NCI-H345 treated with DMSO at 0.1 percent for 48 hours (cell line): ENCODE results near the gene SRPK3.
"Not testable (repeated sequence)": the region's sequence is repeated elsewhere in the genome, so short reads cannot be mapped to it uniquely, and the experiment has no call there.

Experiments used
- DNase-seq: peaks from one replicate; lab custom pipeline; 2025; ENCODE audit not compliant: unreplicated experiment; lab: John Stamatoyannopoulos, UW

SRPK3 gene

DNA sequence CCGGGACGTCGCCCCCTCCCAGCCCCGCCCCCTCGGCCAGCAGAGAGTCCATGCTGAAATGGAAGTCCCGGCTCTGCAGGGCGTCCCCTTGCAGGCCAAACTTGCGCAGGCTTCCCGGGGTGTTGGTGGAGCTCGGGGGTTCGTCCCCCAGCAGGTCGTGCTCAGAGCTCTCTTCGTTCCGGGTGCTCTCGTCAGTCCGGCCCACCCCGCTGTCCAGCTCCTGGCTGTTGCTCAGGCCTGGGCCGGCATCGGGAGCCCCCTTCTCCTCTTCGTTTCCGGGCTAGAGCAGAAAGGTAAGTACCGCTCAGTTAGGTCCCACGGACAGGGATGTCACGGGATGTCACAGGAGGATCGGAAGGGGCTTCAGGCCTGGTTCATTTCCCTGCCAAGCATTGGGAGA lies 23.8 kb downstream of the SRPK3 start:
- DNase-seq = no peak

DNA sequence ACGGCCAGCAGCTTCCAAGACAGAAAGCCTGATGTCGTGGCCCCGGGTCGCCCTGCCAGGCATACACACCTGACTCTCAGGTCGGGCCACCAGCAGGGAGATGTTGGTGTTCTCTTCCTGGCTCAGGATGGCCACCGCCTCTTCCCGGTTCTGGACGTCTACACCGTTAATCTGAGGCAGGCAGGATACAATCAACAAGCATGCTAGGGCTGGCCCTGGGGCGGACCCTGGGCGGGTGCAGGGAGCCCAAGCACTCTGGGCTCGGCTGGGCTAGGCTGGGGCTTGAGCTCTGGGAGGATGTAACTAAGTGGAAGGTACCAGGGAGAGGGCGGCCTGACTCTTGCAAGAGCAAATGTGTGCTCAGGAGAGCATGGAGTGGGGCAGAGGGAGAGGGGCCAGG lies 24.6 kb downstream of the SRPK3 start:
- DNase-seq = no peak

DNA sequence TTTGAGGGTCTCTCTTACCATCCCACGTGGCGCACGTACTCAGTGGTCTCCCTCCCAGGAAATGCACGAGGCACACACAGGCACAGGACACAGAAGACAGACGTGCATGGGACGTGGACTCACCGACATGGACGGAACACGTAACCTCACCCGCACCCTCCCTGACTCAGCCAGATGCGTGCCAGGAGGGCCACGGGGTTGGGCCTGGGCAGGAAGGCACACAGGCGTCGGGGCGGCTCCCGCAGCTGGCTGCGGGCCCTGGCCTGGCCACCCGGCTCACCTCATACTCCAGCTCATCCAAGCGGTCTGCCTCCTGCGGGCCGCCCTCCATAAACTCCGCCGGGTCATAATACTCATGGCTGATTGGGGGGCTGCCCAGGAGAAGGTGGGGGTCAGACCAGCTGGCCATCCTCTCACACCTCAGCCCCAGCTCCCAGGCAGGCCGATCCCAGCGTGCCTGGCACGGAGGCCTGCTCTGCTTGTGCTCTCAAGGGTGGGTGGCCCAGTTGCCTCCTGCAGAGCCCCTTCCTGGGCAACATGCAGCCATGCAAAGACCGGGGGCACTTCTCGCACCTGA lies 26.2 kb downstream of the SRPK3 start:
- DNase-seq = no peak

DNA sequence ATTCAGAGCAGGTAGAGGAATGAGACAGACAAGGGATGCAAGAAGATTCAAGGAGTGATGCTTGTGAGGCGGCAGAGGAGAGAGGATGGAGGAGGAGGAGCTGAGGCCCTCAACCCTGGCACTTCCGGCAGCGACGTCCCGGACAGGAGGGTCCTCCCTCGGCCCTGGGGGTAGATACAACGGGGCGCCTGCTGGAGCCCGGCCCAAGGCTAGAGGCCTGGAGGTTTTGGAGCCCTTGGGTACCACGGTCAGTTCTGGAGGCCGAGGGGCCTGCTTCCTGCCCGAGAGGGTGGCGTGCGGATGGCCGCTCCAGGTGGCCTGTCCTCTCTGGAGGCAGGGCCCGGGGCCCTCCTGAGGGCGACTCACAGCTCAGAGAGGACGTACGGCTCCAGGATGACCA lies 27.1 kb downstream of the SRPK3 start:
- DNase-seq = no peak

DNA sequence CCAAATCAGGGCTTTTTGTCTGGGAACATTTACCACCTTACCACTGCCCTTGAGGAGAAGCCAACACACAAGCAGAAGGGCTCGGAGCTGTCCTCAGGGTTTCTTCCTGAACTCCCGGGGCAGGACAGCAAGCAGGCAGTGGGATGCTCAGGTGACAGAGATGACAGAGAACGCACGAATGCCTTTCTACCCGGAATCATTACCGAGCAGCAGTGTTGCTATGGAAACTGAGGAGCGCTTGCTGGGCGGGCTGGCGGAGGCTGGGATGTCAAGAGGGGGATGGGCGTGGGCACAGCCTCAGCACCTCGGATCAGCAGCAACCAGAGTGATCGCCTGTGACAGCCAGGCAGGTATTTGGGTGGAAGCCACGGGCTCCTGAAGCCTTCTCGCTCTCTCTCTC lies 31.4 kb downstream of the SRPK3 start:
- DNase-seq = no peak

DNA sequence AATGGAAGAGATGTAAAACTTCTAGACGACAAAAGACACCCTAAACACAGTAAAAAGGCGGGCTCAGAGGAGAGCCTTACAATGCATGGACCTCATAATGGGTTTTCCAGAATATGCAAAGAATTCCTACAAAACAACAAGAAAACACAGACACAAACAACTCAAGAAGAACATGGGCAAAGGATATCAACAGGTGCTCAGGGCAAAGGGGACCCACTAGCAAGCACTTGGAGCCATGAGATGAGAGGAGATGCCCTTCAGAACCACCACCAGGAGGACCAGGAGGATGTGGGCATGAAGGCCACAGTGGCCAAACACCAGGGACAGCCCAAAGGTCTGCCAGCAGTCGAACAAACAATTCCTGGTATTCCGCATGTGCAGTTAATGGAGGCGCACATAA lies 32.3 kb downstream of the SRPK3 start:
- DNase-seq = no peak

DNA sequence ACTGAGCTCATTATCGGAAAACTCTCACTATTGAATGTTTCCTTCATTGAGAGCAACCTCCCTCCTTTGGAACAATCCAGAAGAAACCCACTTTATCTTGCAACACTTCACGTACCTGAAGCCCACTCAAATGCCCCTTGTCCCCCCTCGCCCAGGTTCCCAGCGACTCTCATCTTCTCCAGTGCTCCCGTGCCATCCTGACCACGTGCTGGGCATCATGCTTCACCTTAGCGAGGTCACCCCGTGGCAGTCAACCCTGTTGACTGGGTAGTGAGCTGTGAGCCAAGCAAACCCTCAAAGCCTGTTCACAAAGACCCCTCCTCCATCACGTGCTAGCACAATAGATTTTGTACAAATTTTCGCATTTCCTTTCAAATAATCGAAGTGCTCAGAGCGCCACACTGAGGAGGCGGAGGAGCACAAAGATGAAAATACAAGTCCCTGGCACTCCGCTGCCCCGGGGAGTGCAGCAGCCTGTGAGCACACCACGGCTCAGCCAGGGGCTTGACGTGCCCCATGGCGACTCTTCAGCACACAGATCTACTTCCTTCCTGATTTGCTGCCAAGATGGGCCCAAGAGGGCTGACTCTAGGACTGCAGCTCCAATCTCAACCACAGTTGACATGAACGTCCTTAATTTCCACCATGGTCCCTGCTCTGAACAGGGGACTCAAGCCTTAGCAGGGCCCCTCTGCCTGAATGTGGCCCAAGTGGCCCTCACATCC lies 33.9 kb downstream of the SRPK3 start:
- DNase-seq = no peak

DNA sequence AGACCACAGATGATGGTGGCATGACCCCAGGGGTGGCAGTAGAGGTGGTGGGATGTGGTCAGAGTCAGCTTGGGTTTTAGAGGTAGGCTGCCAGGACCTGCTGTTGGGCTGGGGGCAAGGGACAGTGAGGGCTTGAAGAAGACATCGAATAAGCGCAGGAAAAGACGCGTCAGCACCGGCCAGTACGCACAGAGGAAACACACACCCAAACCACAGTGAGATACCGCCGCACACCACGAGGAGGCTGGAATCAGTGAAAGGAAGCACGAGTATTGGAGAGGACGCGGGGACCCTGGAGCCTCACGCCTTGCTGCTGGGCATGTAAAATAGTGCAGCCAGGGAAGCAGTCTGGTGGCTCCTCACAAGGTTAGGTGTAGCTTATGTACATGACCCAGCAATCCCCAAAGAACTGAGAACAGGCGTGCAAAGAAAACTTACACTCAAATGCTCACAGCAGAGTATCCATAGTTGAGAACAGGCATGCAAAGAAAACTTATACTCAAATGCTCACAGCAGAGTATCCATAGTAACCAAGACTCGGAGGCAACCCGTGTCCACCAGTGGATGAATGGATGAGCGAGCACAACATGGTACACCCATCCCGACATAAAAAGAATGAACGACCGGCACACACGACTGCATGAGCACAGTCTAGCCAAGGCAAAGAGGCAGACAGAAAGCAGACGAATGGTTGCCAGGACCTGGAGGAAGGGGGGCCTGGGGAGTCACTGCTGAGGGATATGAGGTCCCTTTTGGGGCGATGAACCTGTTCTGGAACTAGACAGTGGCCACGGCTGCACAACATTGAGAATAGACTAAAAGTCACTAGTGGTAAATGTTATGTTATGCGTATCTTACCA lies 36.2 kb downstream of the SRPK3 start:
- no peak for DNase-seq

DNA sequence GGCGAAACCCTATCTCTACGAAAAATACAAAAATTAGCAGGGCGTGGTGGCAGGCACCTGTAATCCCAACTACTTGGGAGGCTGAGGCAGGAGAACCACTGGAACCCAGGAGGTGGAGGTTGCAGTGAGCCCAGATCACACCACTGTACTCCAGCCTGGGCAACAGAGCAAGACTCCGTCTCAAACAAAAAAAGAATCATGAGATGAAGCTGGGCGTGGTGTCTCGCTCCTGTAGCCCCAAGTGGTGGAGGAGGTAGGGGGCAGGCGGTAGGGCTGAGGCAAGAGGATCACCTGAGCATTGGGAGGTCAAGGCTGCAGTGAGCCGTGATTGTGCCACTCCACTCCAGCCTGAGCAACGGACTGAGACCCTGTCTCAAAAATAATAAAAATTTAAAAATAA lies 37.2 kb downstream of the SRPK3 start:
- DNase-seq = not testable (repeated sequence)

DNA sequence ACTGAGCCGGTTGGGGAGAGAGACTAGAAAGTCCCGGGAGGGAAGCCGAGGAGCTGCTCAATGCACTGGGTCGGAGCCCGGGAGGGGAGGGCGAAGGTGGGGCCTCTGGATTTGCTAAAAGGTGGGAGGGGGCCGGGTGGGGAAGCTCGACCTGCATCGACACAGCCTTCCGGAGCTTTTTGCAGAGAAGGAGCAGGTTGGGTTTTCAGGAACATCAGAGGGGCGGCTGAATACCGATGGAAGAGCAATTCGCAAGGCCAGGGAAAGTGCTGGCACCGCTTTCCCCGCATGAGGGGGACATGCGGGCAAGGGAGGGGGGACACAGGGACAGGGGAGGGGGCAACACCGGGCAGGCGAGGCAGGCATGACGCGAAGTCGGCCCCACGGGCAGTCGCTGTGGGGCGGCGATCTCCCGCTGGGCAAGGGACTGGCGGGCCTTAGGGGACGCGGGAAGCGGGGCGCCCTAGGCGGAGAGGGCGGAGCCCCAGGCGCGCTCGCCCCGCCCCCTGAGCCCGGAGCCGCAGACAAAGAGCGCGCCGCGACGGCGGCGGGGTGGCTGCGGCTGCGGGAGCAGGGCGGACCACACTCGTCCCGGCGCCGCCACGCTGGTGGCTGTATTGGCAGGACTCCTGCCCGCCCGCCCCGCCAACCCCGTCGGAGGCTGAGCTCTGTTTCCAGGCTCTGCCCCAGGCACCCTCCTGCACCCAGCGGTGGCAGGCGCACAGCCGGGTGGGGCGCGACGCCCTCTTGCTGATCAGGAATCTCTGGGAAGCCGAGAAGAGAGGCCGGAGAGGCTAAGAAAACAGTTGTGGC lies 37.9 kb downstream of the SRPK3 start:
- DNase-seq = peak; percentile 24

DNA sequence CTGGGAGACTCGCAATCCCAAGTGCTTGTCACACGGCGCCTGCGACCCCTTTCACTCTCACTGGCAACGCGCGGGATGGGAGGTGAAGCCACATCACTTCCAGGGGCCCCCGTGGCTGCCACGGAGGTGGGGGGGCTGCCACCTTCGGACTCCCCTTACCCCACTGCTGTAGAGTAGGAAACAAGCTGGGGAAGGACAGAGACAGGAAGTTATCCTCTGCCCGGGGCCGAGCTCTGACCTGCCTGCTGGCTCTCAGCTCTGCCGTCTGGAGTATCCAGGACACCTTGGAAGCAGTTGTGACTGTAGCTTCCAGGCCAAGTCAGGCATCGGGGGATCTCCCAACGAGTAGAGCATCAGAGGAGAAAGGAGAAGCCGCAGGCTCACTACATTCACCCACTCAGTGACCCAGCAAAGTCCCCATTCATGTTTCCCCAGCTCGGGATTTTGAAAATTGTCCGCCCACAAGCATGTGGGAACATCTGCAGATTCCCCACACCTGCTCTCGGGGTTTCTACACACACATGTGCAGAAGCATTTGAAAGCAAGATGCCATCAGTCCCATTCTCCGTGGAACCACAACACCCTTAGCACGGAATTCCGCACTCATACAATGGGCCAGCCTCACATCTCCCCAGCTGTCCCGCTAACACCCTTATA lies 38.7 kb downstream of the SRPK3 start:
- no peak for DNase-seq

DNA sequence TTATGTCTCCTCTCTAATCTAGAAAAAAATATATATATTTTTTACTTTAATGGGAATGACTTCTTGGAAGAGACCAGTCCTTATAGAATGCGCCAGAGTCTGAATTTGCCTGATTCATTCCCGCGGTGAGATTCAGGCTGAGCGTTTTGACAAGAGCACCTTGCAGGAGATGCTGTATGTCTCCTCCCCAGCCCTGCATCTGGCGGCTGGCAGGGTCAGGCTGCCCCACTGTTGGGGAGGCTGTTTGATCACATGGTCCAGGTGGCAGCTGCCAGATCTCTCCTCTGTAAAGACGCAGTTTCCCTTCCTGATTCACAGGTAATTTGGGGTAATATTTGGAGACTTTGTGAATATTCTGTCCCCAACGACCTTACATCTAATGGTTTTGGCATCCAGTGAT lies 39.8 kb downstream of the SRPK3 start:
- no peak for DNase-seq

DNA sequence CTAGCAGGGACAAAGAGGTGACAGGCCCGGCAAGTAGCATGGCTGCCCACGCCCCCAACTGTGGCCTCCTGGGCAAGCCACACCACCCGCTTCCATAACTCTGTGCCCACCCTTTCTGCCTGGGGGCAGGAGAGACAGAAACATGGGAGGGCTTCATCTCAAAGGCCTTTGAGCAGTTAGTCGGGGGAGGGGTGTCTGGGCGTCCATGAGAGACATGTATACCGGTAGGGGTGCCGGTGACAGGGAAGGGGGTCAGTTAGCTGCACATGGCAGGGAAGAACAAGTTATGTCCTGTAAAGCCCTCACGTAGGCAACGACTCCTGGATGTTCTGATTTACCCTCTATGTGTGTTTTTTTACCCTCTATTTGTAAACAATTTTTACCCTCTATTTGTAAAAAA lies 40.2 kb downstream of the SRPK3 start:
- no peak for DNase-seq

DNA sequence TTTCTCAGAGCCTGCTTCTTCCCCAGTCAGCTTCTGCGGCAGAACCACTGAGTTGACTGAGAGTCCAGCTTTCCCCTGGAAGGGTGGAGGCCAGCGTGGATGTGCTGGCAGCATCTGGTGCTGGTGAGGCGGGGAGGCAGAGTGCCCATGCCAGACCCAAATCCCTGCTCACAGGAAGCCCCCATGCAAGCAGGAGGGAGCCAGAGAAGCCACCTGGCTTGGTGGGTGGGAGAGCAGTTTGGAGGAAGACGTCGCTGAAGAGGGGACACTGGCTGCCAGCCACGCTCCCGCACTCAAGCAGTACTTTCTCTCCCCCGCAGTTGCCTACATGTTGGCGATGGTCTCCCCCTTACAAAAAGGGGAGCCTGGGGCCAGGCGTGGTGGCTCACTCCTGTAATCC lies 43.5 kb downstream of the SRPK3 start:
- DNase-seq = no peak

DNA sequence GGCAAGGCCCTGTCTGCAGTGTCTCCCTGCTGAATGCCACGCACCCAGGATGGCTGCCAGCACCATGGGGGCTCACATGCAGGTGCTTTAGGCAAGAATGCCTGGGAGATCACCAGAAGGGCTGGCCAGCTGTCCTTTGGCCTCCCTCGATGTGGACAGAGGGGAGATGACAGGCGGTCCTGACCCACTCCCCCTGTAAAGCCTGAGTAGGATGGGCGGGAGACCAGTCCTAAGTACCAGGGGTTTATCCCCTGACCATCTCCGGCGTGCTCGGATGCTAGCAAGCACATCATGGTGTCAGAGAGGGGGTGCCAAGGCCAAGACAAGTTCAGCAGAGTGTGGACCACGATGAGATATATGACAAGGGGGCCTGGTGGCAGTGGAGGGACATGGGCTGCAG lies 44.2 kb downstream of the SRPK3 start:
- no peak for DNase-seq

DNA sequence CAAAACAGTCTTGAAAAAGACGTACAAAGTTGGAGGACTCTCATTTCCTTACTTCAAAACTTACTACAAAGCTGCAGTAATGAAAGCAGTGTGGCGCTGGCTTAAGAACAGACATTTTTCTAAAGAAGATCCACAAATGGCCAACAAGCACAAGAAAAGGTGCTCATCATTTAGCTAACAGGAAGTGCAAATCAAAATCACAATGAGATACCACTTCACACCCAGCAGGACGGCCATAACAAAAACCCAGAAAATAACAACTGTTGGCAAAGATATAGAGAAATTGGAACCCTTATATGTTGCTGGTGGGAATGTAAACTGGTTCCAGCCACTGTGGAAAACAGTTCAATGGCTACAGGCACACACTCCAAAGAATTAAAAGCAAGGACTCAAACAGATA lies 46.2 kb downstream of the SRPK3 start:
- DNase-seq = no peak

DNA sequence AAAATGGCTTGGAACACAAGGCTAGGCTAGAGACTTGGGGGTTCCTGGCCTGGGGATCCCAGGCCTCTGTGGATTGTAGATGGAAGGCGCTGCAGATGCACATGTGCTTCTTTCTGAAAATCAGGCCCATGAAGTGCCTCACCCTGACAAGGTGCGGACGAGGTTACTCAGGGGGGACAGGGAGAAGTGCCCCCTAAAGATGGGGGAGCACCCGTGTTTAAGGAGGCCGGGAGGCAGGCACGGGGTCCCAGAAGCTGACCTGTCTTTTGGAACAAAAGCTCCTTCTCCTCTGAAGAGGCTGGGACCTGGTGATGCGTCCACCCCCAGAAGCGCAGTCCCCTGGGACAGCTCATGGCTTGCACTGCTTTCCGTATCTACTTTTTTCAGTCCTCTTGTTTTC lies 47.1 kb downstream of the SRPK3 start:
- no peak for DNase-seq

DNA sequence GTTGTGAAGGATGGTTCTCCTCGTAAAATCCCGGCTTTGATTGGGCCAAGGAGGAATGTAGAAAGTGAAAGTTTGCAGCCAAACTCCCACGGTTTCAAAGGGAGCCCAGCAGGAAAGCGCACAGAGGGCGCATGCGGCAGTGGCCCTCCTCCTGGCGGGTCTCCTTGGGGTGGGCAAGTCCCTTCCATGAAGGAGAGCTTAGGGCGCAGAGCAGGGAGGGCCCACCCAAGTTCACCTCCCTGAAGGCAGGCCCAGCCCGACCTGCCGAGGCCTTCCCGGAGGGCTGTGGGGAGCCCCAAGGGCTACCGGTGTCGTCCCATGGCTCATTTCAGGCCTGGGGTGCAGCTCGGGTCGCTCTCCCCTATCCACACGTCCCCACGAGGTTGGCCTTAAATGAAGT lies 47.5 kb downstream of the SRPK3 start:
- no peak for DNase-seq

DNA sequence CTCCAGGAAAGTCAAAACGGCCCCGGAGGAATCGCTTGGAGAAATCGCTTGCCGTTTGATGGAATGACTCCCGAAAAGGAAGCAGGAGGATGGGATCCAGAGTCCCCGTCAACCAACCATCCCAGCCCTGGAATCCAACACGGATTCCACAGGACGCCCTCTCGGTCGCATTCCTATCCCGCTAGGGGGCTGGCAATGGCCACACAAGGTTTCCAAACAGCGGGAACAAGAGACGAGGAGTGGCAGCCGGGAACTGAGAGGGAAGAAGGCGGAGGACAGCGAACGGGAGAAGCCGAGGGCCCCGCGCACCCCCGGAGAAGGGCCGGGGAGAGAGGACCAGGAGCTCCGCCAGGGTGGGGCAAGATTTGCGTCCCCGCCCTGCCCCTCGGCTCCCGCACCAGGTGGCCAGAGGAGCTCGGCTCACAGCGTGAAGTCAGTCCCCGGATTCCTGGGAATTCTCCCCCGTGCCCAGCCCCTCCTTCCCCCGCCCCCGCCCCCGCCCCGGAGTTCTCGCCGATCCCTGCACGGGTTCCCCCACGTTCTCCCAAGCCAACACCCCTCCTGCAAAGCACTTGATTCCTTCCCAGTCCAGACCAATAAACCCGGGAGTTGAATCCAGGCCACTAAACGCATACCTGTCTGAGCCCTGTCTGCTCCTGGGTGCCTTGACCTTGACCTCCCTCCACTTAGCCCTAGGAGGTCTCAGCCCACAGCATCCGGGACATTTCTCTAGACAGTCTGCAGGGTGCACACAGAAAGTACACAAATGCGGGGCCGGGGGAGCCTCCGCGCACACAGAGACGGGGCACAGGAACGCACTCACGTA lies 48.1 kb downstream of the SRPK3 start:
- no peak for DNase-seq

DNA sequence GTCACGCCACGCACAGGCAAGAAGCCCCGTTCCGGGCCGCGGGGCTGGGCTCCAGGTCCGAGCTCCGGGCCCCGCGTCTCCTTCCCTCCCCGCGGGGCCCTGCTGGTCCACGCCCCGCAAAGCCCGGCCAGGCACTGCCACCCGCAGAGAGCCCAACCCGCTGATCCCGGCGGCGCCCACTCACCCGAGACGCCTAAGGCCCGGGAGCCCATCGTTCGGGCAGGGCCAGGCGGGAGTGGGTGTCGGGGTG lies 48.6 kb downstream of the SRPK3 start:
- no peak for DNase-seq
